Stimulated activated CD4-positive, alpha-beta T cell treated with anti-CD3 and anti-CD28 coated beads, Interleukin-15, amount 100 ng/mL, for 24 hours (primary cell): ENCODE data around the gene MDK.
A peak's percentile ranks its signal among the peaks of the same experiment; 100 is the strongest.

Experiments used
- DNase-seq: peaks from one replicate; pipeline ENCODE4 v3.0.0-alpha.2; 2020

The MDK gene

DNA sequence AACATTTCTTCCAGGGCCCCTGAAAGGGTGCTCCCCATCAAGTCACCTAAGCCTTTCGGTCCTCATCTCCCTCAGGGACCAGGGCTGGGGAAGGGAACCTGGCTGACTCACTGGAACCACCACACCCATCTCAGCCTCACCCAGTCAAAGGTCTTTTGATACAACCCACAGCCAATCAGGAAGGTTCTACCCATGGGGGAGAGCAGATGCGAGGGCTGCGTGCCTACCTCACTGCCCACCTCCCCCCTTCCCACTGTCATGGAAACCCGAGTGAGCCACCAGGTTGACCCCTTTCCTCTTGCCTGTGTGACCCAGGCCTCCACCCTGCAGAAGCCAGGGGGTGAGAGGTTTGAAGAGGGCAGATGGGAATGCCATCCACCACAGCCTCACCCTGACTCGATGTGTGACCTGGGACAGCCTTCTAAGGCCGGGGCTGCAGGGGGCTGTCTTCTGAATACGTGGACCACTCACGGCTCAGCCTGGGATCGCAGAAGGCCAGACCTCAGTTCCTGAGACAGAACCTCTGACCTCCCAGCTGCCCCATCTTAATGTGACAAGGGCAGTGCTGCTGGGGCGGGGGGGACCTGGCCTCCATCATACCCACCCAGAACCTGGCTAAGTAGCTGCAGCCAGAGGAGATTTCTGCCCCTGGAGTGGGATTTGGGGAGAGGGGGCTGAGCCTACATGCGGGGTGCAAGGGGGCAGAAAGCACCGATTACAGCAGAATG, 2.7 kb downstream of the MDK start:
- DNase-seq = no peak

DNA sequence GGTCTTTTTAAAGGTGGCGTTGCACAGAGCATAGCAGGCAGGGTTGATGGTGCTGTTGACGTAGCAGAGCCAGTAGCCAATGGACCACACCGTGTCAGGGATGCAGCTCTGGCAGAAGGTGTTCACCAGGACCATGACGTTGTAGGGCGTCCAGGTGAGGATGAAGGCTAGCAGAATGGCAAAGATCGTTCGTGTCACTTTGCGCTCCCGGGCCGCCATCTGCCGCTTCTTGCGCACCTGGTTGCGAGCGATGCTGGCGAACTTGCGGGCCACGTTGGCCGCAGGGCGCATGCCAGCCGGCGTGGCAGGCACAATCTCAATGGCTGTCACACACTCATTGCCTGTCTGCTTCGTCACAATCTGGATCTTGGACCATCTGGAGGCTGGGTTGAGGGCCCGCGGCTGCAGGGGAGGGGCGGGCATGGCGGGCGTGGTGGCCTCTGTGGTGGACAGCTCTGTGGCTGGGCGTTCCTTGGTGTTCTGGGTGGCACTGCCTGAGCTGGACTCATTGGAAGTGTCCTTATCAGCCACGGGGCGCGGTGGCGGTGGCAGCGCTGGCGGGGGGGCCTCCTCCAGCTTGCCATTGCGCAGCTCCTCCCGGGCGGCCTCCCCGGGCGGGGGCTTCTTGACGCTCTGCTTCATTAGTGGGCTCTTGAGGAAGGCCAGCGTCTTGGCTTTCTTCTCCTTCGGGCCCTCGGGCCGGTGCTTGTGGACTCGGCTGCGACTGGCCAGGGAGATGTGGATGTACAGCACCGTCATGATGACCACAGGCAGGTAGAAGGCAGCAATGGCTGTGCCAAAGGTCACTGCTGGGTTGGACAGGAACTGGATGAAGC, 3.9 kb downstream of the MDK start:
- DNase-seq = no peak

DNA sequence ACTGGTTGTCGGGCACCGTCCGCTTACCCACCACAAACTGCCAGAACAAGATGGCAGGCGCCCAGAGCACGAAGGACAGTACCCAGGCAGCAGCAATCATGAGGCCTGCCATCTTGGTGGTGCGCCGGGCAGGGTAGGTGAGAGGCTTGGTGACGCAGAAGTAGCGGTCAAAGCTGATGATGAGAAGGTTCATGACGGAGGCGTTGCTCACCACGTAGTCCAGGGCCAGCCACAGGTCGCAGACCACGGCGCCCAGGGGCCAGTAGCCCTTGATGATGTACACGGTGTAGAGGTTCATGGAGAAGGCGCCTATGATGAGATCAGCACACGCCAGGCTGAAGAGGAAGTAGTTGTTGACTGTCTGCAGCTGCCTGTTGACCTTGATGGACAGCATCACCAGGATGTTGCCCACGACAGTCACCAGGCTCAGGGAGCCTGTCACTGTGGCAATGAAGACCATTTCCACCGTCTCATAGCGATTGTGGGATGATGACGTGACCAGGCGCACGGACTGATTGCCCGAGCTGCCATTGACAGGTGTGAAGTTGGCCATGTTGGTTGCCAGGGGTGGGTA, 4.6 kb downstream of the MDK start:
- DNase-seq = no peak

DNA sequence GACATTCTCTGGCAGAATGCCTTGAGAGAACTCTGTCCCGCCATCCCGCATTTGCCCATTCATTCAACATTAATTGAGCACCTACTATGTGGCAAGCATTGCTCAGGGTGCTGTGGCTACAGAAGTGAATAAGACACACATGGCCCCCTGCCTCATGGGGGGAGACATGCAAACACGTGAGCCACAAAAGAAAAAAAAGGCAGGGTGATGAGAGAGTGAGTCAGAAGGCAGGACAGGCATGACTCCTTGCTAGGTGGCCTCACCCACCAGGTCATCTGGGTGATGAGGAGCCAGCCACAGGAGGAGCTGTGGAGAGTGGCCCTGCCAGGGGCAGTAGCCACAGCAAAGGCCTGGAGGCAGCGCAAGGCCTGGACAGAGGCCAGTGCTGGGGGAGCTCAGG, 5.2 kb downstream of the MDK start:
- DNase-seq = no peak

DNA sequence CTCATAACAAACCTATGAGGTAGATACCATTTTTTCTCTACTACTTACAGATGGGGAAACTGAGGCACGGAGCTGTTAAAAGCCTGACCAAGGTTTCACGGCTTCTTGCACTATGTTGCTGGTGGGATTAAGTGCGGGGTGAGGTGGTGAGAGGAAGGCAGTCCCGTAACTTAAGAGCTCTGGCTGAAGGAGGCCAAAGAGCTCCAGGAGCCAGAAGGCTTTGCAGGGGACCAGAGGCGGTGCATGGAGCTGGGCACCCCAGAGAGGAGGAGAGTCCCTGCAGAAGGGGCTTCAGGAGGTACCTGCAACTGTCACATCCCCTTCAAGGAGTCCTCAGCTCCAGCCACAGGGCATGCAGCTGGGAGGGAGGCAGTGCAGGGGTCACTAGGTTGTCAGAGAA, 6.0 kb downstream of the MDK start:
- no peak for DNase-seq

DNA sequence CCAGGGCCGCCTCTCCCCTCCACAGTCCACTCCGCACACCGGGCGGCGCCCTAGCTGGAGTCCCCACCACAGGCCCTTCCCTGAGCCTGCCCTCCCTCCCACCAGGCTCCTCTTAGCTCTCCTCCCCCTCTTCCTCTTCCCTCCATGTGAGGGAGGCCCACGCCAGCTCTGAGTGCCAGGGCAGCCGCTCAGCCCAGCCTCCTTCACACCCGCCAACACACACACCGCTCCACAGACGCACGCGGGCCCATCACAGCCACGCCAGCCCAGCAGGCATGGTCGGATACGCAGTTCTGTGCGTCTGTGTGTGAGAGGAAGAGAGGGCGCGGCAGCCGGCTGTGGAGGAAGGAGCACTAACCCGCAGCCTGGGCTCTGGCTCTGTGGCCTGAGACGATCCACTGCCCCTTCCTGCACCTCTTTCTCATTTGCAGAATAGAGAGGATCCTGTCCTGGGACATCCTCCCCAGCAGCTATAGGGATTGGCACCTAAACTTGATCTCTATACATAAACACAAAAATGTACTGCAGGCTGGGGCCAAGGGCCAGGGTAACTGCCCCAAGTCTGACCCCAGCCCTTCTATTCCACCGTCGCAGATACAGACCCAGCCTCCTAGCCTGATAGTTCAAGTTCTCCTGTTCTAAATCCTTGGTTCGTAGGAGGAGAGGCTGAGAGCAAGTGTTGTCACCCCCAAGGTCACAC, 6.6 kb downstream of the MDK start:
- DNase-seq = no peak

DNA sequence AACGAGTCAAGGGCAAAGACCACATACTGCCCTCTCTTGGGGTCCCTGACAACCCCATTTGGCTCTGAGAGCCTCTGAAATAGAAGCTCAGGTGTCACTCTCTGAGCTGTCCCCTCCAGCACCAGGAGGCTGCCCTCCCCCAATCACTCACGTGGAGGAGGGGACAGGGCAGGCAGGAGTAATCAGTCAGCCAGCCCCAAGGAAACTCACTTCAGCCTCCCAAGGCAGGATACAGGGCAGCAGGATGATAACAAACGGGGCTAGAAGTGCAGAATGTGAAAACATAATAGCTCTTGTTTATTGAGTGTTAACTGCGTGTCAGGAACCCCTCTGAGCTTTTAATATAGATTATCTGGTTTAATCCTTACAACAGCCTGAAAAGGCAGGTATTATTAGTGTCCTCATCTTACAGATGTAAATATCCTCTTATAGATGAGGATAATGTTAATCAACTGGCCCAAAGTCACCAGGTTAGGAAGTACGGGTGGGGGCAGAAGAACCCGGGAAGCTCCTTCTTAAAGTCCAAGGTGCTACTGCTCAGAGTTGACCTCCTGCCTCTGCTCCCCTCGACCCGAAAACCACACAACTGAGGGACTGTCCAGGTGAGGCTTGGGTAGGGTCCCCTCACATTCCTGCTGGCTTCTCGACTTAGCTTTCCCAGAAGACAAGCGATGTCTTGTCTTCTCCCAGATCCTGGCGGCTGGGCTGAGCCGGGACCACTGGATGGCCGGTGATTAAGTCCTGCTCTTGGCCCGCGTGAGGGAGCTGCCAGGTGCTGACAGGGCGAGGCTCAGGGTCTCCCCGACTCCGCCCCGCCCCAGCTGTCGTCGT, 7.4 kb downstream of the MDK start:
- DNase-seq = no peak

DNA sequence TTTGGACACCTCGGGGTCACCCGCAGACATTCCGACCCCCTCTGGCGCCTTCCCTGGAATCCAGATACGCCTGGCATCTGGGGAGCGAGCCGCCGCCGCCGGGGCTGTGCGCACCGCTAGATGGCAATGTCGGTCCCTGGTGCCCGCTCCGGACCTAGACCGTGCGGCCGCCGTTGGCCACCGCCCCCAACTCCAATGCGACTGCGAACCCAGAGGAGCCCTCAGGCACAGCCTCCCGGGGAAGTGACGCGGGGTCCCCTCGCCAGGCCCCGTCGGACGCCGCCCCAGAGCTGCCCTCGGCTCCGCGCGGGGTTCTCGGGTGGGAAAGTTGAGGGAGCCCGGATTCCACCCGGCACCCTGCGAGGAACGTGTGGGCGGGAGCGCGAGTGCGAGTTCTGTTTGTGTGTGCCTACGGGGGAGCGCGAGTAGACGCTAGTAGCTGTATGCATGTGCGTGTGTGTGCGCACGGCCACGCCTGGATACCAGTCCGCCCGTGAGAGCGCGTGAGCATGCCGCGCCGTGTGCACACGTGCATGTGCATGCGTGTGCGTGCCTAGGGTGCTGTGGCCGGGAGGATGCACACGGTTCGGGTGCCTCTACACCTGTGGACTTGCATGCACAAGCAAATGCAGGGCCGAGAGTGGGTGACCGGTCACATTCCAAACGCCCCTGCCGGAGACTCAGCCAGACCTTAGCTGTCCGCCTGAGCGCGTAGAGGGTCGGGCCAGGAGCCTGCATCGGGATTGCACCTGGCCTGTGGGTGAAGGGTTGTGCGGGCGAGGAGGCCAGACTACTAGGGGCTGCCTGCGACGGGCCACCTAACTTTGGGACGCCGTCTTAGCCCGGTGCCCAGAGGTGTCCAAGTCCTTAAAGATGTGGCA, 8.2 kb downstream of the MDK start:
- DNase-seq = peak; percentile 81

DNA sequence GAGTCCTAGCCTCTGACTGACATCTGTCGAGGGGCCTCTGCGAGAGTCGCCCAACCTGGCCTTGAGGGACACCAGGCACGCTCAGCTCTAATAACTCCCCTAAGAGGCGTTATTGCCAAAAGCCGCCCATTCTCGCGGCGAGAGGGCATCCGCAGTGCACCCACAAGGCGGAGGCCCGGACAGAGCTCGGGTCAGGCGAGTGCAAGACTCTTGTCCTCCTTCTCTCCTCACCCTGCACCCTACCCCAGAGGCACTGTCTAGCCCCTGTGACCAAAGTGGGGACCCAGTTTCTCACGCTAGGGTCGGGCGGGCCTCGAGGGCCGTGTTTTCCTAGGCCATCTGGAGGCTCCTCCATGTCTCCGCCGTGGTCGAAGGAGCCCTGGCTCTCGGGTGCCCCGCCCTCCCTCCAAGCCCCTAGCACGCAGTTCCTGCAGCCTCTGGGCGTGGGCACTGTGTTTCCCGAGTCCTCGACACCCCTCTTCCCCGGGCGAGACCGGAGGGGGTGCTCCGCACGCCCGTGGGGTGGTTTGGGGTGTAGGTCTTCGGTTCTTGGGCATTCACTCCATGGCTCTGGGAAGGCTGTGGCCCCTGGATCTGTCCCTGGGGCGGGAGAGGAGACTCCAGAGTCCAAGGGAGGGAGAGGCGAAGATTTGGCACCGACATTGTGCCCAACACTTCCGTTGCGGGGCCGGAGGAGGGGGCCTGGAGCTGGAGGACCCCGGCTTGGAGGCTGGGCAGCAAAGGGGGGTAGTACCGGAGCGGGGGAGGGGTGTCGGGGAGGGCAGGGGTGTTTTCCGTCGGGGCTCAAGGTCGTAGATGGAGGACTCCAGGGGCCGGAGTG, 9.1 kb downstream of the MDK start:
- DNase-seq = no peak

DNA sequence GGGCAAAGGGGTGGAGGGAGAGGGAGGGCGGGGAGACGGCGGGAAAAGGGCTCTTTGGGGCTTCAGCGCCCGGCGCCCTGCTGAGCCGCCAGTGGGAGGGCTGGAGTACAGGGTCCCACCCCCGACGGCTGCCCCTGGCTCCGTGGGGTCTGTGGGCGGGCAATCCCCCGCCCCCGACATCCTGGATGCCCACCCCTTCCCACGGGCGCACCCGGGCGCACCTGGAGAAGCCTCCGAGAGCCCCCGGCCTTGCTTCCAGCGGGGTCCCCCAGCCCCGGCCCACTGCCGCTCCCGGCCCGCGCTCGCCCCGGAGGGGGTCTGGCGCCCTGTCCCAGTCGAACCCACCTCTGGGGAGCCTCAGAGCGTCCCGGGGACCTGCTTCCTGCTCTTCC, 9.7 kb downstream of the MDK start:
- DNase-seq = no peak

DNA sequence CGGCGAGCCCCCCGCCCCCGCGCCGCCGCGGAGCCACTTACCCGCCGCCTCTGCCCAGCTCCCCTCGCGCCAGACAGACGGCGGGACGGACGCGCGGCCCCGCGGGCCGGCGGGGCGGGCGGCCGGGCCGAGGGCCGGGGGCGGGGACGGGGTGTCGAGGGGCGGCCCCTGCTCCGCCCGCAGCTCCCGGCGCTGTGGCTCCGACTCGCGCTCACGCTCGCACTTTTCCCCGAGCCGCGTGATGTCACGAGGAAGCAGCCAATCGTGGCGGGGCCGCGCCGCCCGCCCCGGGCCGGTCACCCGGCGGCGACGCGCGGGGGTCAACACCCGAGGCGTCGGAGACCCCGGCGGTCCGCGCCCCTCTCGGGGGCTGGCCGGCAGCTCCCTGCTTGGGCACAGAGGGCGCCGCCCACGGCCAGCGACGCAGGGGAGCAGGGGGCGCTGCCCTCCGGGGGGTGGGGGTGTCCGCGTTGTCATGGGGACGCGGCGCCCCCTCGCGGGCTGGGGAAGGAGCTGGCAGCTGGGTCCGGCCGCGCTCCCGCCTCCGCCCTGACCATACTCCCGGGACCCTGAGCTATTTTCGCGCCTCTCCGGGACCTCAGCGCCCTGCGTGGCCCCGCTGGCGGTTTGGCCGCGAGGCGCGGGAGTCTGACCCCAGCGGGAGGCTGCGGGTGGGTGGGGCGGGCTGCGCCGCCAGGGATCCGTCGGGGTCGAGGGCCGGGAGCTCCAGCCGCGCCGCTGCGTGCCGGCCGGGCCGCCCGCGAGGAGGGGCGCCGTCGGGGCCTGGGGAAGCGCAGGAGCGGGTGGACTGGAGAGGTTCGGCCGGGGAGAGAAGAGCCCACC, 10.3 kb downstream of the MDK start, which contains the start of gene CHRM4:
CHRM4 (minus strand) TSS at position 199 of the 843 bp plus-strand sequence. CDS start 5,219 bp downstream, outside the sequence.
- DNase-seq = peak; percentile 58

DNA sequence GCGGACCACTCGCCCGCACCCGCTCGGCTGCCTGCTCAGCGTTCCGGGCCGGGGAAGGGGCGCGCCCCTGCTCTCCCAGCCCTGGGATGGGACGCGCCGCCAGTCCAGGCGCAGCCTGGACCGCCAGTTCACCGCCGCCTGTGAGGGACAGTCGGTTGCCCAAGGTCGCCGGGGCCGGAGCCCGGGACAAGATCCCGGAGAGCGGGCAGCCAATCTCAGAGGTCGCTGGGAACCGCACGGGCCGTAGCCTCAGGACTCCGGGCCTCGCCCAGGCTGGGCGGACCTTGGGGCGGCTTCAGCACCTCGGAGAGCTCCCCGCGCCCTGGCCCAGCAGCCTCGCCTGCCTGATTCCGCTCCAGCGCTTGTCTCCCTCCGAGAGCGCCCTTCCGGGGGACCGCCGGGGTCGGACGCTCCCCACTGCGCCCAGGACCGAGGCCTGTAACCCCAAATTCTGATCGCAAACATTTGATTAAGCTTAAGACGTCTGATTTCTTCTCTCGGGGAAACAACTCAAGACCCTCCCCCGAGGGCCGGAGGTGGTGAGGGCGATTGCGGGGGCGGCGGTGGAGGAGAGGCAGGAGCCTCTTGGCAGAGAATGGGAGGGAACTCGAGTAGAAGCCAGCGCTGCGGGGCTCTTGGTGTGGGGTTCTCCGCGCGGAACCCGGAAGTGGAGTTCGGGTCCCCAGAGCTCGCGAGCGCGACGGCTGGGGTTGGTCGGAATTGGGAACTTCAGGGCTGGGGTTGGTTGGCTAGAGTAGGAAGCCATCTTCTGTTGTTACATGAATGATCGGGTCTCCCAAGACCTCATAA, 11.2 kb downstream of the MDK start:
- peak; percentile 83 for DNase-seq

DNA sequence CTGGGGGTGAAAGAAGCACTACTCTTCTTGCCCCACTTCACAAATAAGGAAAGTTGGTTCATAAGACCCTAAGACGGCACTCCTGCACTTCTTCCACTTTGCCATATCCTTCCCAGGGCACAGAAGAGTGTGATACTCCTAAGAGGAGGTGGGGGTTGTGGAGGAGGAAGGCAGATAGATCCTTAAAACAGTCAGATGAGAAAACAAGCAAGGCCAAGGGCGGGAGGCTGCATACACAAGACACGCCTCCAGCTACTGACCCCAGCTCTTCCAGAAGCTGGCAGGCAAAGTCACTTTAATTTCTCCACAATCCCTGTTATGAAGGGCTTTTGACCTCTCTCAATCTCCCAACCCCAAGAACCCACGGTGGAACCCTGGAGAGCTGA, 11.8 kb downstream of the MDK start:
- DNase-seq = no peak

DNA sequence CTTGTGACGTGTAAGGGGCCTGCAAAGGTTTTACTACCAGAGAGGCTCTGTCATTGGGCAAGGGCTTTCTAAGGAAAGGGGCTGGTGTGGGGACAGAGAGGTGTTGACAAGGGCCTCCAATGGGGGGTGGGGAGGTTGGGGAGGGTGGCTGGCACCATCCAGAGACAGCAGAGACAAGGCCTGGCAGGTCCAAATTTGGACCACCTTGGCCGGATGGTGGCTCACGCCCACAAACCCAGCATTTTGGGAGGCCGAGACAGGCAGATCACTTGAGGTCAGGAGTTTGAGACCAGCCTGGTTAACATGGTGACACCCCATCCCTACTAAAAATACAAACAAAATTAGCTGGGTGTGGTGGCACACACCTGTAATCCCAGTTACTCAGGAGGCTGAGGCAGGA, 12.3 kb downstream of the MDK start:
- DNase-seq = no peak

DNA sequence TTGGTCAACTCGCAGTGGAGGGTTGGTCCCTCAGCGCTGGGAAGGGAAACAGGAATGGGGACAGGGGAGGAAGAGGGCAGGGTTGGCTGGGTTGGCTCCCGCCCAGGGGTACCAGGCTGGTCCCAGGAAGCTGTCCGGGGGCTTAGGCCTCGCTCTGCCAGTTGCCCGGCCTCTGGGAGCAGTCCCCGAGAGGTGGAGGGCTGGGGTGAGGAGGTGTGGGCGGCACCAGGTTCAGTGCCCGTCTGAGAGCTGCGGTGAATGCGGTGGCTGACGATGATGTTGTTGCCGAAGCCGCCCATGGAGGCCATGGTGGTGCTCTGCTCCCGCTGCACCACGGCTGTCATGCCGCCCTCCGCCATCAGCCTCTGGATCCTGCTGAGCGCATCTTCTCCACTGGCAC, 16.1 kb downstream of the MDK start:
- DNase-seq = no peak

DNA sequence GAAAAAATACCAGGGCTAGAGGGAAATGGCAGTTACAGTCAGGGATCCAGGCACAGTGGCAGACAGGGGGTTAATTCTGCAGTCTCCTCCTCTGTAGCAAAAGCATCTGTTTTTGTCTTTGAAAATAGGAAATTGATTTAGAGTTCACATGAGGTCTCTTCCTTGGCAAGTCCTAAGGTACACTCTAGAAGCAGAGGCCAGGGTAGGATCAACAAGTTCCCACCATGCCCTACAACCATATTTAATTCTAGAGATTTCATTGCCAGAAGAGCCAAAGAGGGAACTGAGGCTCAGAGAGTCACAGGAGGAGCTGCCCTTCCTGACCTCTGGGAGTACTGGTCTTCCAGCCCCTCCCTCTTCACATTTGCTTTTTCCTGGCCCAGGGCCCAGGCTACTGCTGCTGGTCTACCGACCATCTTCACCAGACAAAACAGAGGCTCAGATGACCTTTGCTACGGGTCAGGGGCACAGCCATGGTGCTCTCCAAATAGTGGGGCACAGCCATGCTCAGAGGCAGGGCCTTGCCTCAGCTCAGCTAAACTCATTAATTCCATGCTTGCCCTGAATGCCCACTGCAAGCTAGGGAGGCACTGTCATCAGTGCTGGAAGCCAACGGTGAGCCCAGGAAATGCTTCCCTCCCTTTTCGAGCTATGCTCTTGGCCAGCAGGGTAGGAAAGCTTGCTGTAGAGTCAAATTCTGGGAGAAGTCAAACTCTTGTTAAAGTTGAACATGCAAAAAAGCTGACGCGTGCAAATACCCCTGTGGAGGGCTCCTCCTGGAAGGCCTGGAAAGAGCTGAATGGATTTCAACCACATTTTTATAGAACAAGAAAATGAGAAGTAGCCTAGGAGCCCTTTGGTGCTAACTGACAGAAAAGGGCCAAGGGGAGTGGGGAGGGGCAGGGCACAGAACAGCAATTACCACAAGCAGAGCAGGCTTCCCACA, 21.8 kb downstream of the MDK start:
- DNase-seq = no peak

DNA sequence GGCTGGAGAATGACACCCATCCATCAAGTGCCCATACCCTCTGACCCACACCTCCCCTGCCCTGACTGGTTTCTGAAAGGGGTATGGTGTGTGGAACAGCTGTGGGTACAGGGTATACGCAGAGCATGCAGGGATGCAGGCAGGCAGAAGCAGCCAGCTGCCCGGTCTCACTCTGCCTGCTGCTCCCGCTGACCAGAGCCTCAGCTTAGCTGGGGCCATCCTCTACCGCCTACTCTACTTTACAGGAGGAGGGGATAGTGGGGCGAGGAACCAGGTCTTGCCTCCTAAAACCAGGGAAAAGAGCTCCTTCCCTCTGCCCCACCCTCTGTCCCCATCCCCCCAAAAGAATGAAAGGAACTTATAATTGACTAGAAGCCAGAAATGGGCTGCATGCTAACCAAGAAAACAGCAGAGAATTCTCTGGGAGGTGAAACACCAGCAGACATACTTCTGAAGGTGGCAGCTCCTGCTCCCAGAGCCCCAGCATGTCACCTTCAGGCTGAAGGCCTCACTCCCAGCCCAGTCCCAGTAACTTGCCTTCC, 23.1 kb downstream of the MDK start:
- DNase-seq = no peak
